Activated B cell treated with CpG ODN at 0.5 μM for 24 hours (primary cell): ENCODE measurements around the gene ZNF791. TPM values are rescaled to one million over a fixed set of nuclear protein-coding genes. Genes with fewer than 3 reads are reported as not detected.
"Not testable (repeated sequence)": the region's sequence is repeated elsewhere in the genome, so short reads cannot be mapped to it uniquely, and the experiment has no call there.

Source experiments
- ATAC-seq: fragments of 200-7000 bp; cut with Tn5 transposase; one replicate; pipeline ENCODE4 v1.10.0; 2021; ENCODE audit warnings: low read depth, mild to moderate bottlenecking, moderate library complexity
- CTCF ChIA-PET: fragments of 350-600 bp; sonication (Branson Sonifier 250); formaldehyde crosslinking; loops from one replicate; lab custom pipeline; 2021; ENCODE audit warnings: antibody characterized with exemption; lab: Charles Lee
- POLR2A ChIA-PET: fragments of 350-600 bp; sonication (Branson Sonifier 250); formaldehyde crosslinking; loops from one replicate; lab custom pipeline; 2021; ENCODE audit warnings: antibody characterized with exemption; lab: Charles Lee
- DNase-seq: peaks from one replicate; pipeline ENCODE4 v3.0.0; 2022
- H3K27ac Mint-ChIP-seq: one replicate; pipeline ENCODE4 v1.8.0; 2020; ENCODE audit warnings: mixed read lengths
- H3K27me3 Mint-ChIP-seq: one replicate; pipeline ENCODE4 v1.8.0; 2021; ENCODE audit warnings: mixed read lengths
- H3K36me3 Mint-ChIP-seq: one replicate; pipeline ENCODE4 v1.8.0; 2021; ENCODE audit warnings: low read depth, mixed read lengths
- H3K4me1 Mint-ChIP-seq: one replicate; pipeline ENCODE4 v1.8.0; 2021; ENCODE audit warnings: mixed read lengths
- H3K4me3 Mint-ChIP-seq: one replicate; pipeline ENCODE4 v1.8.0; 2020; ENCODE audit warnings: mild to moderate bottlenecking, mixed read lengths
- H3K9me3 Mint-ChIP-seq: one replicate; pipeline ENCODE4 v1.8.0; 2020; ENCODE audit warnings: mixed read lengths
- intact Hi-C: fragments of 100-400 bp; cut with micrococcal nuclease; formaldehyde crosslinking; loops from one replicate; pipeline ENCODE4 v1.15.1; 2024
- total RNA-seq: library from RNA; stranded (reverse); gene quantifications from 2 replicates; pipeline ENCODE4 v1.2.3, GENCODE V29; 2022
- TF ChIP-seq, protein P1 (sequence below): fragments of 200-600 bp; IDR thresholded peaks from one replicate; pipeline ENCODE4 v1.8.0; 2022; ENCODE audit warnings: antibody characterized with exemption, mild to moderate bottlenecking

The ZNF791 gene
- total RNA-seq, 1 donor from 2014 or later = 46.1 TPM

DNA sequence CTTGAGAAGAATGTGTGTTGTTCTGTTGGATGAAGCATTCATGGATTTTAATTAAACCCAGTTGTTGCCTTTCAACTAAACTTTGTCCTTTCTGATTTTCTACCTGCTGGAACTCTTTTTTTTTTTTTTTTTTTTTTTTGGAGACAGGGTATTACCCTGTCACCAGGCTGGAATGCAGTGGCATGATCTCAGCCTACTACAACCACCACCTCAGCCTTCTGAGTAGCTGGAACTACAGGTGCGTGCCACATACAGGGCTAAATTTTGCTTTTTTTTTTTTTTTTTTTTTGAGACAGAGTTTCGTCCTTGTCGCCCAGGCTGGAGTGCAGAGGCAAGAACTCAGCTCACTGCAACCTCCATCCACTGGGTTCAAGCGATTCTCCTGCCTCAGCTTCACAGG lies 6.9 kb downstream of the ZNF791 start:
- TF ChIP-seq, protein P1, sequence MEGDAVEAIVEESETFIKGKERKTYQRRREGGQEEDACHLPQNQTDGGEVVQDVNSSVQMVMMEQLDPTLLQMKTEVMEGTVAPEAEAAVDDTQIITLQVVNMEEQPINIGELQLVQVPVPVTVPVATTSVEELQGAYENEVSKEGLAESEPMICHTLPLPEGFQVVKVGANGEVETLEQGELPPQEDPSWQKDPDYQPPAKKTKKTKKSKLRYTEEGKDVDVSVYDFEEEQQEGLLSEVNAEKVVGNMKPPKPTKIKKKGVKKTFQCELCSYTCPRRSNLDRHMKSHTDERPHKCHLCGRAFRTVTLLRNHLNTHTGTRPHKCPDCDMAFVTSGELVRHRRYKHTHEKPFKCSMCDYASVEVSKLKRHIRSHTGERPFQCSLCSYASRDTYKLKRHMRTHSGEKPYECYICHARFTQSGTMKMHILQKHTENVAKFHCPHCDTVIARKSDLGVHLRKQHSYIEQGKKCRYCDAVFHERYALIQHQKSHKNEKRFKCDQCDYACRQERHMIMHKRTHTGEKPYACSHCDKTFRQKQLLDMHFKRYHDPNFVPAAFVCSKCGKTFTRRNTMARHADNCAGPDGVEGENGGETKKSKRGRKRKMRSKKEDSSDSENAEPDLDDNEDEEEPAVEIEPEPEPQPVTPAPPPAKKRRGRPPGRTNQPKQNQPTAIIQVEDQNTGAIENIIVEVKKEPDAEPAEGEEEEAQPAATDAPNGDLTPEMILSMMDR = no peak
- peaks cover 29% of the 10 kb centered on the region for H3K36me3 Mint-ChIP-seq
- peak overlapping the region; percentile 12 for H3K27ac Mint-ChIP-seq
- ATAC-seq (no peak), DNase-seq (no peak)
- intact Hi-C loops = no loop called here
- ChIA-PET CTCF (interaction anchor here (1.3 kb wide), 1 partner anchor 10 kb away, joined by 3 read pairs; no protein-coding TSS in a partner anchor), POLR2A (interaction anchor here (0.6 to 0.7 kb wide), 3 partner anchors 26 to 253 kb away, joined by 3 to 5 read pairs (median 4); no protein-coding TSS in a partner anchor)
- H3K9me3 Mint-ChIP-seq = no peaks in the 10 kb centered on the region
- H3K4me1 Mint-ChIP-seq = peaks cover 73% of the 10 kb centered on the region
- no peak overlapping the region for H3K4me3 Mint-ChIP-seq
- H3K27me3 Mint-ChIP-seq = no peaks in the 10 kb centered on the region

DNA sequence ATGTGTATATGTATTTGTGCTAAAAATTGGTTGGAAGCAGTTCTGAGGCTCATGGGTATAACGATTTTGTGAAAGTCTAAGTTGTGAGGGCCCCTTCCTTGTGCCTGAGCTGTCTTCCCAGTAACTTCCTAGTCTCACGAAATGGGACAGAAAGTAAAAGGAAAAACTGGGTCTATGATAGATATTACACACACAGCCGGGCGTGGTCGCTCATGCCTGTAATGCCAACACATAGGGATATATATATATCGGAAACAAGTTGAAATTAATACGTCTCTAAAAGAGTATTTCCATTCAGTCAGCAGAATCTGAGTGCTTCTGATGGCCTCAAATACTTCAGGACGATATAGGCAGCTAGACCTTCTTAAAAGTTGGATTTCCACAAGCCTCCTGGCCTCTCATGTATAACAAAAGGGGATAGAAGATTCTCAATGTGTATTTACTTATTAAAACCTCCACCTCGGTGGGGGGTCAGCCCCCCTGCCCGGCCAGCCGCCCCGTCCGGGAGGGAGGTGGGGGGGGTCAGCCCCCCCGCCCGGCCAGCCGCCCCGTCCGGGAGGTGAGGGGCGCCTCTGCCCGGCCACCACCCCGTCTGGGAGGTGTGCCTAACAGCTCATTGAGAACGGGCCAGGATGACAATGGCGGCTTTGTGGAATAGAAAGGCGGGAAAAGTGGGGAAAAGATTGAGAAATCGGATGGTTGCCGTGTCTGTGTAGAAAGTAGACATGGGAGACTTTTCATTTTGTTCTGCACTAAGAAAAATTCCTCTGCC lies 10.7 kb downstream of the ZNF791 start:
- intact Hi-C loops, ATAC-seq, CTCF ChIA-PET, H3K9me3 Mint-ChIP-seq, H3K4me3 Mint-ChIP-seq, H3K27me3 Mint-ChIP-seq, H3K27ac Mint-ChIP-seq, DNase-seq: not testable (repeated sequence)
- POLR2A ChIA-PET = interaction anchor here (0.5 kb wide), 1 partner anchor 16 kb away, joined by 18 read pairs; no protein-coding TSS in a partner anchor
- Mint-ChIP-seq H3K36me3 (peaks cover 34% of the 10 kb centered on the region), H3K4me1 (peaks cover 46% of the 10 kb centered on the region)

DNA sequence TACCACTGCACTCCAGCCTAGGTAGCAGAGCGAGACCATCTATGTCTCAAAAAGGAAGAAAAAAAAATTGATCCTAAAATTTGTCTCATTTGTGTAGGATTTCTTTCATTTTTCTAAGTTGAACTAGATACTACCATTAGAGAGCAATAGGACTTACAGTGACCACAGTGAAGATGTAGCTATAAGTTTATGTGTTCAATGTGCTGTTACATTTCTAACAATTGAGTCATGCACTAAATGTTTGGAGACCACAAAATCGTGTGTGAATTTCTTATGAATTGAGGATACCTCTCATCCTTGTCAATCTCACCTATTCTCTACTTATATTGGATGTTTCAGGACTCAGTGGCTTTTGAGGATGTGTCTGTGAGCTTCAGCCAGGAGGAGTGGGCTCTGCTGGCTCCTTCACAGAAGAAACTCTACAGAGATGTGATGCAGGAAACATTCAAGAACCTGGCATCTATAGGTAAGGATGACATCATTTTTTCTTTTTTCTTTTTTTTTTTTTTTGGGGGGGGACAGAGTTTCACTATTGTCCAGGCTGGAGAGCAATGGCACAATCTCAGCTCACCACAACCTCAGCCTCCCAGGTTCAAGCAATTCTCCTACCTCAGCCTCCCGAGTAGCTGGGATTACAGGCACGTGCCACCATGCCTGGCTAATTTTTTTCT lies 12.8 kb downstream of the ZNF791 start:
- POLR2A ChIA-PET = interaction anchor here (0.7 to 1.5 kb wide), 6 partner anchors 10 to 69 kb away, joined by 4 to 11 read pairs (median 6); partner anchors contain the start of genes MAN2B1, ZNF490 and ZNF791
- peaks cover 28% of the 10 kb centered on the region for H3K4me1 Mint-ChIP-seq
- no peak for ATAC-seq
- intact Hi-C loops = no loop called here
- H3K9me3 Mint-ChIP-seq = peaks cover 4% of the 10 kb centered on the region
- no peak for DNase-seq
- H3K36me3 Mint-ChIP-seq = peaks cover 48% of the 10 kb centered on the region
- CTCF ChIA-PET = interaction anchor here (1.2 kb wide), 1 partner anchor 16 kb away, joined by 3 read pairs; no protein-coding TSS in a partner anchor
- H3K27me3 Mint-ChIP-seq = no peaks in the 10 kb centered on the region
- TF ChIP-seq, protein P1 = no peak
- H3K27ac Mint-ChIP-seq = no peak overlapping the region
- no peak overlapping the region for H3K4me3 Mint-ChIP-seq

- H3K36me3 Mint-ChIP-seq = peaks cover 63% of the 10 kb centered on the region
- intact Hi-C loops = no loop called here
- TF ChIP-seq, protein P1 = no peak
- DNase-seq (no peak), ATAC-seq (no peak)
- POLR2A ChIA-PET = interaction anchor here (1.1 to 1.2 kb wide), 2 partner anchors 13 to 16 kb away, joined by 3 to 4 read pairs; partner anchors contain the start of genes ZNF490 and ZNF791
- peaks cover 8% of the 10 kb centered on the region for H3K4me1 Mint-ChIP-seq
- no peak overlapping the region for H3K4me3 Mint-ChIP-seq
- H3K27ac Mint-ChIP-seq = no peak overlapping the region
- H3K9me3 Mint-ChIP-seq = peaks cover 5% of the 10 kb centered on the region
- H3K27me3 Mint-ChIP-seq = no peaks in the 10 kb centered on the region
- CTCF ChIA-PET = no interaction called here
Observed at GRCh38 chr19:12626958-12627357, 16.2 kb downstream of the ZNF791 start.

DNA sequence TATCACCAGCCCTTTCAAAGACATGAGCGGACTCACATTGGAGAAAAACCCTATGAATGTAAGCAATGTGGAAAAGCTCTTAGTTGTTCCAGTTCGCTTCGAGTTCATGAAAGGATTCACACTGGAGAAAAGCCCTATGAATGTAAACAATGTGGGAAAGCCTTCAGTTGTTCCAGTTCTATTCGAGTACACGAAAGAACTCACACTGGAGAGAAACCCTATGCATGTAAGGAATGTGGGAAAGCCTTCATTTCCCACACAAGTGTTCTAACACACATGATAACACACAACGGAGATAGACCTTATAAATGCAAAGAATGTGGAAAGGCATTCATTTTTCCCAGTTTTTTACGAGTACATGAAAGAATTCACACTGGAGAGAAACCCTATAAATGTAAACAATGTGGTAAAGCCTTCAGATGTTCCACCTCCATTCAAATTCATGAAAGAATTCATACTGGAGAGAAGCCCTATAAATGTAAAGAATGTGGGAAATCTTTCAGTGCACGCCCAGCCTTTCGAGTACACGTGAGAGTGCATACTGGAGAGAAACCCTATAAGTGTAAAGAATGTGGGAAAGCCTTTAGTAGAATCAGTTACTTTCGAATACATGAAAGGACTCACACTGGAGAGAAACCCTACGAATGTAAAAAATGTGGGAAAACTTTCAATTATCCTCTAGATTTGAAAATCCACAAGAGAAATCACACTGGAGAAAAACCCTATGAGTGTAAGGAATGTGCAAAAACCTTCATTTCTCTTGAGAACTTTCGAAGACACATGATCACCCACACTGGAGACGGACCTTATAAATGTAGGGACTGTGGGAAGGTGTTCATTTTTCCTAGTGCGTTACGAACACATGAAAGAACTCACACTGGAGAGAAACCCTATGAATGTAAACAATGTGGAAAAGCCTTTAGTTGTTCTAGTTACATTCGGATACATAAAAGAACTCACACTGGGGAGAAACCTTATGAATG lies 17.6 kb downstream of the ZNF791 start:
- Mint-ChIP-seq H3K4me1 (peaks cover 4% of the 10 kb centered on the region), H3K9me3 (peaks cover 5% of the 10 kb centered on the region), H3K27ac (no peak overlapping the region), H3K36me3 (peaks cover 65% of the 10 kb centered on the region), H3K27me3 (no peaks in the 10 kb centered on the region), H3K4me3 (no peak overlapping the region)
- DNase-seq (no peak), ATAC-seq (no peak)
- TF ChIP-seq, protein P1 = no peak
- POLR2A ChIA-PET = interaction anchor here (1.1 kb wide), 1 partner anchor 12 kb away, joined by 3 read pairs; no protein-coding TSS in a partner anchor
- intact Hi-C loops = no loop called here
- CTCF ChIA-PET = no interaction called here
